ENCODE results near the gene CKAP5.

Gene CKAP5

DNA sequence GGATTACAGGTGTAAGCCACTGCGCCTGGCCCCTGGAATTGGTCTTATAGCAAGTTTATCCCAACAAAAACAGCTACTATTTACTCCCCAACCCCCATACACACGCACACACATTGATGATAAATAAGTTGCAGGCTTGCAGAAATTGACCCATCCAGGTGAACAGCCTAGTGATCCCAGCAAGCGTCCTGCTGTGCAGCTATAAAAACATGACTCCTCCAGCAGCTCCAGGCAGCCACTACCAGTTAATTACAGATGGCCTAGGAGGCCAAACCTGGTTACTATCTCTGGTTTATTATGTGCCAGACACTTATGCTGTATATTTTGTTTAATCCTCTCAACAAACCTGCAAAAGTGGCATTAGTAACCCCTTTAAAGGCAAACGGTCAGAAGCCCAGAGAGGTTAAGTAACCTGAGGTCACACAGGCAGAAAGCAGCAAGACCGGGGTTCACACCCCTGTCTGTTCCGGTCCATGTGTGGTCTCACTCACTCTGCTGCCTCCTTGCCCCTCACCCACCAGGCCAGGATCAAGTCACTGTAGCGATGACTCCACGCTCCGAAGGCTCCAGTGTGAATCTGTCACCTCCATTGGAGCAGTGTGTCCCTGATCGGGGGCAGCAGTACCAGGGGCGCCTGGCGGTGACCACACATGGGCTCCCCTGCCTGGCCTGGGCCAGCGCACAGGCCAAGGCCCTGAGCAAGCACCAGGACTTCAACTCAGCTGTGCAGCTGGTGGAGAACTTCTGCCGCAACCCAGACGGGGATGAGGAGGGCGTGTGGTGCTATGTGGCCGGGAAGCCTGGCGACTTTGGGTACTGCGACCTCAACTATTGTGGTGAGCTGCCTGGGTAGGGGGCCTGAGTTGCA, 120.5 kb downstream of the CKAP5 start (continued):
- TF ChIP-seq ZBTB11 (tag by site-specific recombination; conservative IDR thresholded peaks at IDR 0.05; ENCODE audit: low read depth): no peak
- no peak for TF ChIP-seq ZNF561 (tag by site-specific recombination; IDR thresholded peaks at IDR 0.05; ENCODE audit: borderline replicate concordance)

DNA sequence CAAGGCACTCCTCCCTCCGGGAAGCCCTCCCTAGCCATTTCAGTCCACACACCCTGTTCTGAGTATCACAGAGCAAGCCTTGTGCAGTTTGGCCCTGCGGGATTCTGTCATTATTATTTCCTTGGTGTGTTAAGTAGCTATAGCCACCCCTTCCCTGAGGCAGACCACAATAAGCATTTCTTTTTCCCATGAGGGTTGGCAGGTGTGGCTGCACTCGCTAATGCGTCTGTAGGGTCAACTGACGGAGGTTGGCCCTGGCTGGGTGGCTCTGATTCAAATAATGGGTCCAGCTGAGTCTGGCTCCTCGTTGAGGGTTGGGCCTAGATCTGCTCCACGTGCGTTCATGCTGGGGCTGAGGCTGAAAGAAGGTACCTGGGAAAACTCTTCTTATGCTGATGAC, 122.0 kb downstream of the CKAP5 start:
- Histone ChIP-seq H3K4me1 (ENCODE audit: control insufficient read depth, insufficient read depth, low read length) (no peaks in the 10 kb centered on the region), H3K9me3 (ENCODE audit: control insufficient read depth, insufficient read depth, low read depth, low read length) (no peaks in the 10 kb centered on the region), H3K27ac (ENCODE audit: extremely low read depth, low read depth, low read length) (no peak overlapping the region), H3K36me3 (ENCODE audit: control insufficient read depth in 2 of 2, insufficient read depth in 1 of 2, low read length in 2 of 2) (no peaks in the 10 kb centered on the region), H3K4me3 (ENCODE audit: low read depth, low read length) (no peak overlapping the region)
- TF ChIP-seq ZNF239 (tag by site-specific recombination; IDR thresholded peaks at IDR 0.05): no peak
- no peak for TF ChIP-seq ZFHX2 (tag by site-specific recombination; conservative IDR thresholded peaks at IDR 0.05)
- no peak for TF ChIP-seq ZNF658 (tag by site-specific recombination; IDR thresholded peaks at IDR 0.05)
- no peak for TF ChIP-seq GLIS2 (tag by site-specific recombination; IDR thresholded peaks at IDR 0.05)
- TF ChIP-seq, protein P1, sequence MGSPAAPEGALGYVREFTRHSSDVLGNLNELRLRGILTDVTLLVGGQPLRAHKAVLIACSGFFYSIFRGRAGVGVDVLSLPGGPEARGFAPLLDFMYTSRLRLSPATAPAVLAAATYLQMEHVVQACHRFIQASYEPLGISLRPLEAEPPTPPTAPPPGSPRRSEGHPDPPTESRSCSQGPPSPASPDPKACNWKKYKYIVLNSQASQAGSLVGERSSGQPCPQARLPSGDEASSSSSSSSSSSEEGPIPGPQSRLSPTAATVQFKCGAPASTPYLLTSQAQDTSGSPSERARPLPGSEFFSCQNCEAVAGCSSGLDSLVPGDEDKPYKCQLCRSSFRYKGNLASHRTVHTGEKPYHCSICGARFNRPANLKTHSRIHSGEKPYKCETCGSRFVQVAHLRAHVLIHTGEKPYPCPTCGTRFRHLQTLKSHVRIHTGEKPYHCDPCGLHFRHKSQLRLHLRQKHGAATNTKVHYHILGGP (tag by site-specific recombination; IDR thresholded peaks at IDR 0.05): no peak
- no peak for TF ChIP-seq MEIS1 (CRISPR knock-in tag; IDR thresholded peaks at IDR 0.05; ENCODE audit: borderline replicate concordance)
- TF ChIP-seq ZNF157 (tag by site-specific recombination; IDR thresholded peaks at IDR 0.05): no peak
- no peak for TF ChIP-seq BCL11B (tag by site-specific recombination; IDR thresholded peaks at IDR 0.05; ENCODE audit: low read depth)
- TF ChIP-seq ZNF518A (tag by site-specific recombination; conservative IDR thresholded peaks at IDR 0.05; ENCODE audit: low read depth): no peak
- no peak for TF ChIP-seq ZNF169 (tag by site-specific recombination; IDR thresholded peaks at IDR 0.05)
- TF ChIP-seq HOXC10 (CRISPR knock-in tag; IDR thresholded peaks at IDR 0.05): no peak
- no peak for TF ChIP-seq MYNN (tag by site-specific recombination; IDR thresholded peaks at IDR 0.05; ENCODE audit: borderline replicate concordance)
- no peak for TF ChIP-seq ZNF133 (tag by site-specific recombination; IDR thresholded peaks at IDR 0.05)
- TF ChIP-seq ZNF132 (tag by site-specific recombination; IDR thresholded peaks at IDR 0.05; ENCODE audit: borderline replicate concordance): no peak
- no peak for TF ChIP-seq ZNF423 (tag by site-specific recombination; IDR thresholded peaks at IDR 0.05)
- no peak for TF ChIP-seq ZNF274 (IDR thresholded peaks at IDR 0.05; ENCODE audit: low read length)
- TF ChIP-seq ZNF274 (tag by site-specific recombination; IDR thresholded peaks at IDR 0.05; ENCODE audit: borderline replicate concordance): no peak
- TF ChIP-seq ZNF404 (tag by site-specific recombination; IDR thresholded peaks at IDR 0.05): no peak
- ChIA-PET CTCF (no interaction called here), POLR2A (no interaction called here)

Measured in HEK293 (cell line).